ENCODE data around the gene DNAJC7. TPM values are rescaled to one million over a fixed set of nuclear protein-coding genes. Genes with fewer than 3 reads are reported as not detected.

Gene DNAJC7
- total RNA-seq, 4 donors from 2014 or later: 43.1 to 51.1 (median 44.4) TPM

DNA sequence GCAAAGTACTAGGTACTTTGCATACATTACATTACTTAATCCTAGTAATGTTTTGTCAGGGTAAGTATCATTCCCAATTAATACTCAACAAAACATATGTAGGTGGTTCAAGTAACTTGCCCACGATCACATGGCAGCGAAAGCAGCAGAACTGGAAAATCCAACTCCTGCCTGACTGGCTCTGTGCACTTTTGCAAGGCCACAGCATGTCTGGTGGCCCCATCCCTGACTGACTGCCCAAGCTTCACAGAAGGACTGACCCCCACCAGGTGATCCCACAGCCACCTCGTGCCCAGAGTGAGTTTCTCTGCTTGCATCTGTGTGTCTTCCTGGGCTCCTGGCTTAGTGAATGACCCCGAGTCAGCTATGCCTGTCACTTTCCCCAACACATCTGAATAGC, 39.2 kb downstream of the DNAJC7 start:
- Histone ChIP-seq H3K4me1 (peaks cover 8 to 41% (median 36%) of the 10 kb centered on the region in 4 donors), H3K9me3 (no peaks in the 10 kb centered on the region), H3K27me3 (no peaks in the 10 kb centered on the region), H3K36me3 (peaks cover 80 to 100% (median 98%) of the 10 kb centered on the region in 4 donors), H3K27ac (replicated peaks in 1 of 4) (peak overlapping the region in 1 of 4 donors; percentile 36), H3K4me3 (no peak overlapping the region)
- TF ChIP-seq, protein P1, sequence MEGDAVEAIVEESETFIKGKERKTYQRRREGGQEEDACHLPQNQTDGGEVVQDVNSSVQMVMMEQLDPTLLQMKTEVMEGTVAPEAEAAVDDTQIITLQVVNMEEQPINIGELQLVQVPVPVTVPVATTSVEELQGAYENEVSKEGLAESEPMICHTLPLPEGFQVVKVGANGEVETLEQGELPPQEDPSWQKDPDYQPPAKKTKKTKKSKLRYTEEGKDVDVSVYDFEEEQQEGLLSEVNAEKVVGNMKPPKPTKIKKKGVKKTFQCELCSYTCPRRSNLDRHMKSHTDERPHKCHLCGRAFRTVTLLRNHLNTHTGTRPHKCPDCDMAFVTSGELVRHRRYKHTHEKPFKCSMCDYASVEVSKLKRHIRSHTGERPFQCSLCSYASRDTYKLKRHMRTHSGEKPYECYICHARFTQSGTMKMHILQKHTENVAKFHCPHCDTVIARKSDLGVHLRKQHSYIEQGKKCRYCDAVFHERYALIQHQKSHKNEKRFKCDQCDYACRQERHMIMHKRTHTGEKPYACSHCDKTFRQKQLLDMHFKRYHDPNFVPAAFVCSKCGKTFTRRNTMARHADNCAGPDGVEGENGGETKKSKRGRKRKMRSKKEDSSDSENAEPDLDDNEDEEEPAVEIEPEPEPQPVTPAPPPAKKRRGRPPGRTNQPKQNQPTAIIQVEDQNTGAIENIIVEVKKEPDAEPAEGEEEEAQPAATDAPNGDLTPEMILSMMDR (IDR thresholded peaks at IDR 0.05): no peak
- TF ChIP-seq POLR2A (IDR thresholded peaks at IDR 0.05; ENCODE audit: low read depth) (no peak), EP300 (IDR thresholded peaks at IDR 0.05) (no peak), POLR2AphosphoS5 (IDR thresholded peaks at IDR 0.05) (no peak)
- DNase-seq (ENCODE audit: extremely low spot score): no peak
- WGBS: 83% methylated on average over 3 of the region's 4 CpGs
- intact Hi-C loops (cut with DNase I): no loop called here

DNA sequence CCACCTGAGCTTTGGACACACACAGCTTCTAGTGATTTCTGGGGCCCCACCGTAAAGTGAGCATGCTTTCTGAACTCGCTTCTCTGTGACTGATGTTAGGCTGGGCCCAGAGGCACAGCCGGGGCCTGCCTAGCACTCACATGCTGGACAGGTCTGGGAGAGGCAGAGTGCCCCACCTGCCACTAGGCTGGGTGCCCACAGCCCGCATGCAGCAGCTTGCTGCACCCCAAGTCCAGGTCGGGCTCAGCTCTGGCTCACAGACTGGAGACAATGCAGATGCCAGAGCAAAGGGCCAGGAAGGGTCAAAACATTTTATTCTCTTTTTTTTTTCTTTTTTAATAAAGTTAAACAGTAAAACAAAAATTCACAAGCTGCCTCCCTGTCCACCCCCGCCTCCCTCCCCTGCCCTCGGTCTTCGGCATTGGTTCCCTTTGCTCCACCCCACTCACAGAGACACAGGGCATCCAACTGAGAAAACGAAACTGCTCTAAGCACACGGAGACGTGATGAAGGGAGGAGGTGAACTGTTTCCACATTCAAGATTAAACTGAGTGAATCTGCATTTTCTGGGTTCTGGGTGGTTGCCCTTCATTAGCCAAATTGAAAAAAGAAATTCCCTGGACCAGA, 41.0 kb downstream of the DNAJC7 start:
- intact Hi-C loops (cut with DNase I): no loop called here
- WGBS: 64% methylated on average over 8 of the region's 11 CpGs
- H3K9me3 ChIP-seq: no peaks in the 10 kb centered on the region
- peak overlapping the region; percentile 60 to 76 (median 70) for H3K27ac ChIP-seq (replicated peaks in 1 of 4)
- H3K36me3 ChIP-seq: peaks cover 78 to 99% (median 98%) of the 10 kb centered on the region in 4 donors
- DNase-seq (ENCODE audit: extremely low spot score): no peak
- peak in 1 of 2 donors; percentile 33 for TF ChIP-seq POLR2AphosphoS5 (IDR thresholded peaks at IDR 0.05)
- TF ChIP-seq, protein P1 (IDR thresholded peaks at IDR 0.05): no peak
- H3K4me3 ChIP-seq: no peak overlapping the region
- no peaks in the 10 kb centered on the region for H3K27me3 ChIP-seq
- H3K4me1 ChIP-seq: peaks cover 17 to 57% (median 52%) of the 10 kb centered on the region in 4 donors

DNA sequence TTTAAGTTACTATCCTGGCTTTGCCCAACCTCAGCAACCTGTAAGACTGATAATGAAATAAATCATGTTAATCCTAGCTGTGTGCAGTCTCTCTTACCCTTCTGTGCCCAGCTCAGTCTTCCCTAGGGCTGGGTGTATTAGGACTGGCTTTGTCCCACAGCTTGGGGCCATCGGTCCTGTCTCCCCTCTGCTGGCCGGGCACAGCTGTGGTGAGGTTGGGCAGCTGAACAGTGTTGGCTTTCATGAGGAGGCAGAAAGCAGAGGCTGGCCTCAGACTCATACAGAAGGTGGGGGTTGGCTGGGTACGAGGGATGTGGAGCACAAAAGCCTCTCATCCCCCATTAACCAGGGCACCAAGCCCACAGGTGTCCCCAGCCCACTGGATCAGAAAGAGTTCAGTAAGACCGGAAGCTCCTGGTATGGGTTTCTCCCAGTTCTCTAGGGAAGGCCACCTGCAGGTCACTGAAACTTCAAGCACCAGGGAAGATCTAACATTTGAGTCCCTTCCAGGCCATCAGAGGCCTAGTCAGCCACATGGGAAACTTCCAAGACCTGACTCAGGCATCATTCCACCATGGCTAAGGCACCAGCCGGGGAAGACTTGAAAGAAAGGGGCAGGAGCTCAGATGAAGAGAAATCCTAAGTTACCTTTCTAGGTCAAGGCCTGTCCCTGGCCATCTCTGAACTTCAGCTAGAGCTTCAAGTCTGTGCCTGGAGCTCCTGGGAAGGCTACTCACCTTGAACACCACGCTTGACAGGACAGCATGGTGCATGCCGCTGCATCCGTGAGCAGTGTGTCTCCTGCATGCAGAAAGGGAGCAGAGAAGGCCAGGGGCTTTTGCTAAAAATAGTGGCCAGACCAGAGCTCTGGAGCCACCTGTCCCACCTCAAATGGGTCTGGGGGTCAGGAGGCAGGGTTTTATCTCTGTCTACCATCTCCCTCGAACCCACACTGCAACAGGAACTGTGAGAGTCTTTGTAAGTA, 41.8 kb downstream of the DNAJC7 start:
- peak overlapping the region; percentile 60 to 76 (median 70) for H3K27ac ChIP-seq (replicated peaks in 1 of 4)
- H3K4me3 ChIP-seq: no peak overlapping the region
- intact Hi-C loops (cut with DNase I): no loop called here
- no peaks in the 10 kb centered on the region for H3K27me3 ChIP-seq
- TF ChIP-seq POLR2A (IDR thresholded peaks at IDR 0.05; ENCODE audit: low read depth): no peak
- no peak for TF ChIP-seq EP300 (IDR thresholded peaks at IDR 0.05)
- no peak for TF ChIP-seq POLR2AphosphoS5 (IDR thresholded peaks at IDR 0.05)
- TF ChIP-seq, protein P1 (IDR thresholded peaks at IDR 0.05): no peak
- DNase-seq (ENCODE audit: extremely low spot score): no peak
- no peaks in the 10 kb centered on the region for H3K9me3 ChIP-seq
- peaks cover 17 to 65% (median 61%) of the 10 kb centered on the region in 4 donors for H3K4me1 ChIP-seq
- 82% methylated on average over 7 of the region's 9 CpGs for WGBS
- peaks cover 69 to 98% (median 92%) of the 10 kb centered on the region in 4 donors for H3K36me3 ChIP-seq

DNA sequence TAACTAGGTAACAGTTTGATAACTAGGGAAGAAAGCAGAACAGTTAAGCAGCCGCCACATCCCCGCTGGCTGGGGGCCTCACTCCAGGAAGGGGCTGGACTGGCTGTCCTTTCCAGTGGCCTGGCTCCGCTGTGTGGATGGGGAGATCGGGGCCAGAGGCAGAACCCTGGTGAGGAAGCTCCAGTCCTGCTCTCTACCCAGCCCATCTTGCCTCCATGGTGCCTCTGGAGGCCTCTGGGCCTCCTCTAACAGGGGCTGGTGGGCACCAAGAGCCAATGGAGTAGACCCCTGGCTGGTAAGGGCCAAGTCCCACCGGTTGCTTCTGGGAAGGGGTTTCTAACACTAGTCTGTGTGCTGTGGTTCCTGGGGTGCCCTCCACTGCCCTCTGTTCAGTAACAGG, 42.6 kb downstream of the DNAJC7 start:
- 89% methylated on average over 3 of the region's 5 CpGs for WGBS
- intact Hi-C loops (cut with DNase I): no loop called here
- Histone ChIP-seq H3K4me1 (peaks cover 17 to 72% (median 68%) of the 10 kb centered on the region in 4 donors), H3K27ac (replicated peaks in 1 of 4) (peak overlapping the region; percentile 27 to 76 (median 67)), H3K36me3 (peaks cover 62 to 95% (median 86%) of the 10 kb centered on the region in 4 donors), H3K27me3 (no peaks in the 10 kb centered on the region), H3K4me3 (no peak overlapping the region), H3K9me3 (no peaks in the 10 kb centered on the region)
- TF ChIP-seq EP300 (IDR thresholded peaks at IDR 0.05): no peak
- TF ChIP-seq, protein P1 (IDR thresholded peaks at IDR 0.05): no peak
- no peak for TF ChIP-seq POLR2AphosphoS5 (IDR thresholded peaks at IDR 0.05)
- TF ChIP-seq POLR2A (IDR thresholded peaks at IDR 0.05; ENCODE audit: low read depth): no peak
- no peak for DNase-seq (ENCODE audit: extremely low spot score)

Data from esophagus muscularis mucosa (tissue), 4 donors.